HG03354 (cell line): ENCODE results near the gene SLC28A2.
A peak's percentile ranks its signal among the peaks of the same experiment; 100 is the strongest.
"Not testable (repeated sequence)": the region's sequence is repeated elsewhere in the genome, so short reads cannot be mapped to it uniquely, and the experiment has no call there.

Source experiments
- ATAC-seq: cut with Tn5 transposase; IDR thresholded peaks from one replicate; pipeline ENCODE4 v1.9.1; 2021; ENCODE audit warnings: mild to moderate bottlenecking; ENCODE audit not compliant: unreplicated experiment, poor library complexity, severe bottlenecking

SLC28A2 gene

DNA sequence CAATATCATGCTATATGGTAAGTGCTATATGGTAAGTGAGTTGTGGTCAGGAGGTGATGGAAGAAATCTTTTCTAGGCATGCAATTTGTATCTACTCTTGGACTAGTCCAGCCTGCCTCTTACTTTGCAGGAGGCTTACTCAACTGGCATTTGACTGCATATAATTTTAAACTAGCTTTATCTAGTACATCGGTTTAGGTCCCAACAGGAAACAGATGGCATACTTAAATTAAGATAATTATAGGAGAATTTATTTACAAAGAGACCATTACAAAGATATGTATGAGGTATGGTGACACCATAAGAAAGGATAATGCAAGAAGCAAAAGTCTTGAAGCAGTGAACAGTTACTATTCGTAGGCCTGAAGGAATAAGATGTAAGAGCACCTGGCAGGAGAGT is 7.8 kb downstream of the SLC28A2 start:
- no peak for ATAC-seq

DNA sequence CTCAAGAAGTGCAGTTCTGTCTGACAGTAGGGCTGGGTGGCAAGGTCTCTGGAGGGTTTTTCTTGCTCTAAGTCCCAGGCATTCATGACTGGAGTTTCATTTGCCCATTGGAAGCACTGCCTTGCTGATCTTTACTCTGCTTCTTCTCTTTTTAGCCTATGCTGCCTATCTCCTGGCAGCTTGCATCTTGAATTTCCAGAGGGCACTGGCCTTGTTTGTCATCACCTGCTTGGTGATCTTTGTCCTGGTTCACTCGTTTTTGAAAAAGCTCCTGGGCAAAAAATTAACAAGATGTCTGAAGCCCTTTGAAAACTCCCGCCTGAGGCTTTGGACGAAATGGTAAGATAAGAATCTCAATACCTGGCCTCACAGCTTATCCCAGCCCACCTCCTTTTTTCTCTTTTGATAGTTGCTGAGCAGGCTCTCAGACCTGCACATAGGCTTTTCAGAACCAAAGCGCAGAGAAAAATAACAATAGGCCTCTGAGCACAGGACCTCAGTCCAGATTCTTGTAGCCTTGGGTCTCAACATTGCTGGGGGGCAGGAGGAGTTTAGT is 10.9 kb downstream of the SLC28A2 start:
- no peak for ATAC-seq

- ATAC-seq: no peak
Observed at GRCh38 chr15:45263854-45264253, 11.8 kb downstream of the SLC28A2 start.

GRCh38 chr15:45265506-45265905 is 13.5 kb downstream of the SLC28A2 start:
- no peak for ATAC-seq

- no peak for ATAC-seq
Observed at GRCh38 chr15:45268135-45268534, 16.1 kb downstream of the SLC28A2 start.

GRCh38 chr15:45274636-45275380 is 22.8 kb downstream of the SLC28A2 start:
- no peak for ATAC-seq

- ATAC-seq: no peak
Observed at GRCh38 chr15:45276831-45277230, 24.8 kb downstream of the SLC28A2 start.

DNA sequence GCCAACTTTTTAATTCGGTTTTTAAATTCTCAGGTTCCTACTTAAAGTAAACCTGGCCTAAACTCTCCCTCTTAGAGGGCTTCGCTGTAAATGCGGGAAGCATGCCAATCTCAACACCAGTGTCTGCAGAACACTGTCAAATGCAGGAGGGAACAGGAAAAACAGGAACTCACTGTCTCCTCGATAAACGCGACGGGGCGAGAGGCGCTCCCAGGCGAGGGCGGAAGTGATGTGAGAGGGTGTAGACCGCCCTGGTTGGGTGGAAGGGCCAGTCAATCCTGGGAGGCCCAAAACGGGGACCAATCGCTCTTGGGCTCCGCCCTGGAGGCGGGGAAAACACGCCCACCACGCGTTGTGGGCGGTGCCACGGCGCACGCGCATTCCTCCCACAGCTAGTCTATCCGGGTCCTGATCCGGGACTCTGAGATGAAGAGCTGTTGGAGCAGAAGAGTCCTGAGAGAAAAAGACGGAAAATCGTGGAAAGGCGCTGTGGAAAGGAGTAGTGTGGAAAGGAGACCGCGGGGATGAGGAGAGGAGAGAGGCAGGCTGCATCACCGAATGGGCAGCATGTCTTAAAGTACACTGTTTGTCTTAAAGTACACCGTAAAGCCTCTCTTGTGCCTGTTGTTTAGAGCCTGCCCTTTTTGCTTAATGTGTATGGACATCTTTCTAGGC is 27.1 kb downstream of the SLC28A2 start:
- peak; percentile 100 for ATAC-seq

DNA sequence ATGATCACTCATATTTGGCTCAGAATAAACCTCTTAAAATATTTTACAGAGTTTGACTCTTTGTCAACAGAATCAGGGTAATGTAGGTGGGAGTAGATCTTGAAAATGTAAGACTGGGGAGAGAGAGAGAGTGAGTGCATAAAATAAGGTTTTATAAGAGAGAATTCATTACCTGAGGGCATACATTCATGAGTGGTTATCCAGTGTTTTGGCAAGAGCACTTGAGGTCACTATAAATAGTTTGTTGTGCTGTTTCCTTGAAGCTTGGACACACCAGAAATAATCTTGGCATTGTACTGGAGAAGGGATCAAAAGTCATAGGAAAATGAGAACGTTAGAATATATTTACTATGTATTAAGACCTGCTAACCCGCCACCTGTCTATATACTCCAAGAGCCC is 33.4 kb downstream of the SLC28A2 start:
- ATAC-seq: no peak

DNA sequence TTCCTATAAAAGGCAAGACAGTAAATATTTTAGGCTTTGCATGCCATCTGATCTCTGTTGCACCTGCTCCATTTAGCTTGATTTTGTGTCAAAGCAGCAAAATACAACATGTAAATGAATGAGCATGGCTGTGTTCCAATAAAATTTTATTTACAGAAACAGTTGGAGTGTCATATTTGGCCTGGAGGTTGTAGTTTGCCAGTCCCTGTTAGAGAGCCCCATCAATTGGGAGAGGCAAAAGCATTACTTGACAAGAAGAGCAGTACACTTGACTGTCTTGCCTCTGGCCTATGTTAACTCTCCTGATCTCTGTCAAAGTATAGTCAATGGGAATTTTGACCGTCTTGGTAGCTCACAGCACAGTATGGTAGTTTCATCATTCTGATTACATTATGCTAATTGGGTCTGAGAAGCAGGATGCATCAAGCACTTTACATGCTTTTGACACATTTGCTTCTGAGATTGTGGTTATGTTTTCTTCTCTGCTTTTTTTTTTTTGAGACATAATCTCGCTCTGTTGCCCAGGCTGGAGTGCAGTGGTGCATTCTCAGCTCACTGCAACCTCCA is 35.4 kb downstream of the SLC28A2 start:
- ATAC-seq: no peak

DNA sequence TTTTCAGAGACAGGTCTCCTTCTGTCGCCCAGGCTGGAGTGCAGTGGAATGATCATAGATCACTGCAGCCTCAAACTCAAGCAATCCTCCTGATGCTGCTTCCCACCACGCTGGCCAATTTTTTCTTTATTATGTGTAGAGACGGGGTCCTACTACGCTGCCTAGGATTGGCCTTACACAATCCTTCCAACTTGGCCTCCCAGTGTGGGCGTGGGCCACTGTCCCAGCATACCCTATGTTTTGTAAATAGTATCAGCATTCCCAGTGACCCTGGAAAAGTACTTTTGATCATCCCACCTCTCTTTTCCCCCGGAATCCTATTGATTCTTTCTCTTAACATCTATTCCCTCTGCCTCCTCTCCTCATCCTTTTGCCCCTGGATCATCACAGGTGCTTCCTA is 36.9 kb downstream of the SLC28A2 start:
- ATAC-seq: no peak

GRCh38 chr15:45291822-45292582 is 40.0 kb downstream of the SLC28A2 start:
- ATAC-seq: no peak

GRCh38 chr15:45293326-45293725 is 41.3 kb downstream of the SLC28A2 start:
- ATAC-seq: not testable (repeated sequence)

DNA sequence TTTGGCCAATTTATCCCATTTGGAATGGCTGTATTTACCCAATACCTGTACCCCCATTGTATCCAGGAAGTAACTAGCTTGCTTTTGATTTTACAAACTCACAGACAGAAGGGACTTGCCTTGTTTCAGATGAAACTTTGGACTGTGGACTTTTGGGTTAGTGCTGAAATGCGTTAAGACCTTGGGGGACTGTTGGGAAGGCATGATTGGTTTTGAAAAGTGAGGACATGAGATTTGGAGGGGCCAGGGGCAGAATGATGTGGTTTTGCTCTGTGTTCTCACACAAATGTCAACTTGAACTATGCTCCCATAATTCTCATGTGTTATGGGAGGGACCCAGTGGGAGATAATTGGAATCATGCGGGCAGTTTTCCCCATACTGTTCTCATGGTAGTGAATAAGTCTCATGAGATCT is 46.9 kb downstream of the SLC28A2 start:
- not testable (repeated sequence) for ATAC-seq

DNA sequence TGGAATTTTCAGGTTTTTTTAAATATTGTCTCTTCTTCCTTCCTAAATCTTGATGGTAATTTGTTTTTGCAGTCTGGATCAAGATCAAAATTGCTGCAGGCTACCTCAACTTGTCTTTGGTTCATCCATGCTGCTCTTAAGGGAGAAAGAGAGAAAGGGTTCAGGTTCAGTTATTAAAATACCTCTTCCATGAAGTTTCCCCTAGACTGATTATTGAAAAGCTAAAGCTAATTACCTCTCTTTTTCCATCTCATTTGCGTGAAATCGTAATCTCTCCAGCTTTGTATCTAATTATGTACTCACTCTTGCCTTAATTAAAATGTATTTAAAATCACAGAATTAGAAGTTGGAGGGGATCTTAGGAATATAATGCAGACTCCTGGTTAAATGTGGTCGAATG is 52.7 kb downstream of the SLC28A2 start:
- ATAC-seq: no peak

DNA sequence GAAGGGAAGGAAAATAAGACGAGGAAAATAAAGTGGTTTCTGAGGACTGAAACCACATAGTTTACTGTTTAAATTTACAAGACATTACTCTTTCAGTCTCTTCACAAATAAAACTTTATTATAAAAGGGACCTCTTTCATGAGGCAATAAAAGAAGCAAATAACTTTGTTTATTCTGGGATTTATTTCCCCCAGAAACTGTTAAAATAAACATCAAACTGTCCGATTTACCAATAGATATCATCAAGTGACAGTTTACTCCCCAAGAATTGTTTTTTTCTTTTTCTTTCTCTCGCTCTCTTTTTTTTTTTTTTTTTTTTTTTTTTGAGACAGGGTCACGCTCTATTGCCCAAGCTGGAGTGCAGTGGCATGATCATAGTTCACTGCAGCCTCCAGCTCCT is 54.1 kb downstream of the SLC28A2 start:
- no peak for ATAC-seq

DNA sequence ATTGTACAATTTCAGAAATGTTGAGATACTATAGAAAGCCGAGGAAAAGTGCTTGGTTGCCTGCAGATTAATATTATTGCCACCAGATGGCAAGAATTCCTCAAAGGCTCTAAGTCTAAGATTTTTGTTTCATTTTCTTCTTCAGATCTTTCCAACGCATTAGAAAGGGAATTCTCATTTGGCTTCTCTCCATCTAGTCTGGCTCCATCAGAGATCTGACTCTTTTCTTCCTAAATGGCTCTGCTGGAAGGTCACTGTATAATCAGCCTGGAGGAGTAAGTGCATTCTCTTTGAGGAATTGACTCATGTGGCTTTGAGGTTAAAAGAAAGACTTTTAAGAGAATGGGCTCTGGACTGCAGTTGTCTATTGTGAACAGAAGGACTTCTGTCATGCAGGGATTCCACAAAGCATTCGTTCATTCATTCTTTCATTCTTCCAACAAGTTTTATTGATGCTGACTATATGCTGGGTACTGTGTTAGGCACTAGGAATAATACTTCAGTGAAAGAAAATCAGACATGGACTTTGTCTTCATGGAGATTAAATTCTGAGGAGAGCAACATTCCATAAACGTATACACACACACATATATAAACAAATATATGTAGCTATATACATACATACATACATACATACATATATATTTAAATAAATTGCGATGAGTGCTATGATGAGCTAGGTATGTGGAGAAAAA is 55.3 kb downstream of the SLC28A2 start:
- peak; percentile 55 for ATAC-seq

DNA sequence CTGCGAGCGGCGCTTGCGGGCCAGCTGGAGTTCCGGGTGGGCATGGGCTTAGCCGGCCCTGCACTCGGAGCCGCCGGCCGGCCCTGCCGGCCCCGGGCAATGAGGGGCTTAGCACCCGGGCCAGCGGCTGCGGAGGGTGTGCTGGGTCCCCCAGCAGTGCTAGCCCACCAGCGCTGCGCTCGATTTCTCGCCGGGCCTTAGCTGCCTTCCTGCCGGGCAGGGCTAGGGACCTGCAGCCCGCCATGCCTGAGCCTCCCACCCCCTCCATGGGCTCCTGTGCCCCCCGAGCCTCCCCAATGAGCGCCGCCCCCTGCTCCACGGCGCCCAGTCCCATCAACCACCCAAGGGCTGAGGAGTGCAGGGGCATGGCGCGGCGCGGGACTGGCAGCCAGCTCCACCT is 62.1 kb downstream of the SLC28A2 start:
- ATAC-seq: not testable (repeated sequence)

DNA sequence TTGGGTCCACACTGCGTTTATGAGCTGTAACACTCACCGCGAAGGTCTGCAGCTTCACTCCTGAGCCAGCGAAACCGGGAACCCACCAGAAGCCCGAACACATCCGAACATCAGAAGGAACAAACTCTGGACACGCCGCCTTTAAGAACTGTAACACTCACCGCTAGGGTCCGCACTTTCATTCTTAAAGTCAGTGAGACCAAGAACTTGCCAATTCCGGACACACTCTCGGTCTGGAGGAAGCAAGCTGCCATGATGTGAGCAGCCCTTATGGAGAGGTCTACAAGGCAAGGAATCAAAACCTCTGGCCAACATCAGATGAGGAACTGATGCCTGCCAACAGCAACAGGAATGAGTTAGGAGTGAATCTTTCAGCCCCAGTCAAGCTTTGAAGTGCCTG is 62.9 kb downstream of the SLC28A2 start:
- no peak for ATAC-seq
